ENCODE data around the gene PARK7. TPM values are rescaled to one million over a fixed set of nuclear protein-coding genes. Genes with fewer than 3 reads are reported as not detected.
A peak's percentile ranks its signal among the peaks of the same experiment; 100 is the strongest.

The PARK7 gene
- total RNA-seq, 1 donor from 2014 or later = 514 TPM

DNA sequence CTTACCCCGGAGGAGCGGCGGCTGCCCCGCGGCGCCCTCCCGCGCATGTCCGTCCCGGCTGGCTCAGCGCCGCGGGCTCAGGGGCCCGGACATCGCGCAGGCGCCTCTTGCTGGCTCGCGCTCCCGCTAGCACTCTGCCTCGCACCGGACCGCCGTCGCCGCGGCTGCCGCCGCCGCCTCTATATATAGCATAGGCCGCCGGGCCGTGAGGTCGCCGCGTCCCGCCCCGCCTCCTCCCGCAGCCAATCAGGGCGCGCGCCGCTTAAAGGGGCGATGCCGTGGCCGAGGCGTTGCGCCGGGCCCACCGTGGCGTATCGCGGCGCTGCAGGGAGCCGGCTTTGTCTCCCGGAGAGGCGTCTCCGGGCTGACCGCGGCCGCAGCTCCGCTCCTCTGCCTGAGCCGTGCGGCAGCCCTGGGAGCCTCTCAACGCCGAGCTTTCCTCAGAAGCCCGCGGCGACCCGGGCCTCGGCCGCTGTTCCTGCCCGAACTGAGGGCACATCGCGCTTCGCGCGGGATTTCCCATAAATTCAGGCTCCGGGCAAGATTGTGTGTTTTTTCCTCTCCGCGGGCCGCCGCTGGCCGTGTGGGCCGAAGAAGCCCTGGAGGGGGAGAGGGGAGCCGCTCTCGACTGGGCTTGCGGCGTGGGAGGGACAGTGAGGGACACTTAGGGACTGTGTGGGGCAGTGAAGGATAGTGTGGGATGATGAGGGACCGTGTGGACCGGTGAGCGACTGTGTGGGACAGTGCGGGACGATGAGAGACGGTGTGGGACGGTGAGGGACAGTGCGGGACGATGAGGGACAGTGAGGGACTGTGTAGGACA, 64.9 kb downstream of the PARK7 start, which contains the start of gene ERRFI1:
Gene ERRFI1, minus strand, starts transcription at position 157 of the 823 bp plus-strand sequence. CDS start 10,690 bp downstream, outside the sequence.
- H3K4me3 Mint-ChIP-seq (ENCODE audit: low read depth) = peak within 1 kb of the TSS; percentile 88
- H3K36me3 Mint-ChIP-seq (ENCODE audit: low read depth) = no peaks in the 10 kb centered on the region
- H3K27ac Mint-ChIP-seq = peak within 1 kb of the TSS; percentile 24
- no peaks in the 10 kb centered on the region for H3K9me3 Mint-ChIP-seq
- peaks cover 55% of the 10 kb centered on the region for H3K27me3 Mint-ChIP-seq (ENCODE audit: low read depth)
- H3K4me1 Mint-ChIP-seq (ENCODE audit: low read depth) = peaks cover 11% of the 10 kb centered on the region
- peak; percentile 84 for DNase-seq (ENCODE audit: low spot score)
- intact Hi-C loops (cut with micrococcal nuclease) = loop anchor here (1.0 kb wide), 1 partner anchor 290 kb away; no protein-coding TSS in a partner anchor

GRCh38 chr1:8026976-8027747, 65.7 kb downstream of the PARK7 start:
- no peak overlapping the region for H3K27ac Mint-ChIP-seq
- H3K9me3 Mint-ChIP-seq = no peaks in the 10 kb centered on the region
- peaks cover 11% of the 10 kb centered on the region for H3K4me1 Mint-ChIP-seq (ENCODE audit: low read depth)
- DNase-seq (ENCODE audit: low spot score) = no peak
- intact Hi-C loops (cut with micrococcal nuclease) = loop anchor here (1.0 kb wide), 1 partner anchor 289 kb away; no protein-coding TSS in a partner anchor
- H3K4me3 Mint-ChIP-seq (ENCODE audit: low read depth) = peak overlapping the region; percentile 50
- H3K27me3 Mint-ChIP-seq (ENCODE audit: low read depth) = peaks cover 53% of the 10 kb centered on the region
- H3K36me3 Mint-ChIP-seq (ENCODE audit: low read depth) = no peaks in the 10 kb centered on the region

DNA sequence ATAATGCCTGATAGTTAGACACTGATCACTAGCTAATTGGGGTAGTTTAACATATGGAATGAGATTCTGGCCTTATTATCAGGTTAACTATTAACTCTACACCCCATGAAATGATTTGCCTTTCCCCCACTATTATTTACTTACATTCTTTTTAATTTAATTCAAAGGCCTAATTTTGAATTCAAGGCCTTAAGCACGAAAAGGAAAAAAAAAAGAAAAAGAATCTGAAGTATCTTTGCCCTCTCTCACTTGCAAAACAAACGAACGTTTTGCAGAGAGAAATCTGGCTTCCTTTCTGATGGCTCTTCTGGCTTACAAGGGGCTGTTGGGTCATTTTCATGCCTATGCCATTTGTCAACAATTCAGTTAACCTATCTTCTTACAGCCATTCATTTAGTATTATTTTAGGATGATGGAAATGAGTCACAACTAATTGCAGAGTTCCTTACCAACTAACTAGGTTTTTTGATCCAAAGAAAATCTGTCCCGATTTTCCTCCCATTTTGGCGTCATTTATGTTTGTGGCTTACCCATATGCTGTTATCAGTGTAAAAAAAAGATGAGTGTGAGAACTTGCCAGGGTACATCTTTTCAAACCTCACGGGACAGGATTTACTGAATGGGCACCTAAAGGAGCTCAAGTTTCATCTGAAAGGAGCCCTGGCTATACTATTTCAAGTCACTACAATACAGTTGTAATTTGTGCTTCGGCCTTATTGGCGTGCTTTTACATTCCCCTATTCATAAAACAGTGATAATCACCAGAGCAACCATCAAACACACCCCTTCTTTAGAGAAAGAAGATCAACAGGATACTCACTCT, 66.4 kb downstream of the PARK7 start:
- H3K27me3 Mint-ChIP-seq (ENCODE audit: low read depth) = peaks cover 47% of the 10 kb centered on the region
- intact Hi-C loops (cut with micrococcal nuclease) = no loop called here
- H3K4me1 Mint-ChIP-seq (ENCODE audit: low read depth) = peaks cover 11% of the 10 kb centered on the region
- no peak overlapping the region for H3K4me3 Mint-ChIP-seq (ENCODE audit: low read depth)
- no peak overlapping the region for H3K27ac Mint-ChIP-seq
- H3K9me3 Mint-ChIP-seq = no peaks in the 10 kb centered on the region
- no peak for DNase-seq (ENCODE audit: low spot score)
- H3K36me3 Mint-ChIP-seq (ENCODE audit: low read depth) = no peaks in the 10 kb centered on the region

GRCh38 chr1:8028571-8028910, 67.0 kb downstream of the PARK7 start:
- Mint-ChIP-seq H3K4me3 (ENCODE audit: low read depth) (no peak overlapping the region), H3K27me3 (ENCODE audit: low read depth) (peaks cover 42% of the 10 kb centered on the region), H3K4me1 (ENCODE audit: low read depth) (peaks cover 11% of the 10 kb centered on the region), H3K27ac (no peak overlapping the region), H3K36me3 (ENCODE audit: low read depth) (no peaks in the 10 kb centered on the region), H3K9me3 (no peaks in the 10 kb centered on the region)
- intact Hi-C loops (cut with micrococcal nuclease) = no loop called here
- no peak for DNase-seq (ENCODE audit: low spot score)

DNA sequence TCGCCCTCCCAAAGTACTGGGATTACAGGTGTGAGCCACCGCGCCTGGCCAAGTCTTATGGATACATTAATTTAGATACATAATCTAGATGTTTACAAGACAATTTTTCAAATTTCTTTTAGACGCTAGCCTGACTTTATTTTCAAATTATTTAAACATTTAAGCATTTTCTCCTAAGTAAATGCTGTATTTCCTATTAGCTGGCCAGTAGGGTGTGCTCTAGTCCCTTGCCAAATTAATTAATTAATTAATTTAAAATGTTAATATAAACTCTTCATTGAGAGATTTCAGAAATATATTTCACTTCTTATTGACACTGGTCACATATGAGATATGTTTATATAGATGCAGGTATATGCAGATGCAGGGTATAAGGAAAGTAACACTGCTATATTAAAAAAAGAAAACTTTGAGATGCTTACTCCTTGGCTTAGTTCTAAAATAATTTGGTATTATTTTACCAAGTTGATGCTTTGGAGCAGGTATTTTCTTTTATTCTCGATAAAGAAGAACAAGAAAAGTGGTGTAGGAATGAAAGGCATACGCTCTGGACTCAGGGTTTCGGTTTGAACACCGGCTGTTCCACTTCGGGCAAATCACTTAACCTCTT, 69.8 kb downstream of the PARK7 start:
- peaks cover 5% of the 10 kb centered on the region for H3K4me1 Mint-ChIP-seq (ENCODE audit: low read depth)
- no peak overlapping the region for H3K27ac Mint-ChIP-seq
- H3K36me3 Mint-ChIP-seq (ENCODE audit: low read depth) = no peaks in the 10 kb centered on the region

DNA sequence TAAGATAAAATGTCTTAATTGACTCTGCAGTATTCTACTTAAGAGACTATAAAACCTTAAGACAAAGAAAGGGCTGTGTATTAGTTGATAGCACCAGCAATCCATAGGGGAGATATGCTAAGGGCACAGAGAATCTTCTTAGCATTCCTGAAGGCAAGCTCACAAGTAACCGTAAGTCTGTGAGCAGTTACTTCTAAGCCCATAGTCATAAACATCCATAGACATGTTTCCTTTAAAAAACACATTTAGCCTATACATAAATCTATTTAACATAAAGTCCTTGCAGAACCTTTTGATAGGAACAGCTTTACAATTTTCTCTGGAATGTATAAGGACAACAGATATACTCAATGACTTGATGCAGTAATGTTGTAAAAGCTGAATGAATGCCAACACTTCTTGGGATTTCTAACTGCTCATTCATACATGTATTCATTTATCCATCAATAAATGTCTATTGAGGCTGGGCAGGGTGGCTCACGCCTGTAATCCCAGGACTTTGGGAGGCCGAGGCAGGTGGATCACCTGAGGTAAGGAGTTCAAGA, 70.9 kb downstream of the PARK7 start:
- Mint-ChIP-seq H3K36me3 (ENCODE audit: low read depth) (no peaks in the 10 kb centered on the region), H3K4me1 (ENCODE audit: low read depth) (no peaks in the 10 kb centered on the region), H3K27ac (no peak overlapping the region), H3K4me3 (ENCODE audit: low read depth) (no peak overlapping the region), H3K27me3 (ENCODE audit: low read depth) (peaks cover 13% of the 10 kb centered on the region), H3K9me3 (no peaks in the 10 kb centered on the region)
- intact Hi-C loops (cut with micrococcal nuclease) = no loop called here
- DNase-seq (ENCODE audit: low spot score) = no peak

More for the DNA sequence above, 69.8 kb downstream of the PARK7 start:
- H3K4me3 Mint-ChIP-seq (ENCODE audit: low read depth) = no peak overlapping the region
- intact Hi-C loops (cut with micrococcal nuclease) = no loop called here
- no peak for DNase-seq (ENCODE audit: low spot score)
- peaks cover 23% of the 10 kb centered on the region for H3K27me3 Mint-ChIP-seq (ENCODE audit: low read depth)
- H3K9me3 Mint-ChIP-seq = no peaks in the 10 kb centered on the region

DNA sequence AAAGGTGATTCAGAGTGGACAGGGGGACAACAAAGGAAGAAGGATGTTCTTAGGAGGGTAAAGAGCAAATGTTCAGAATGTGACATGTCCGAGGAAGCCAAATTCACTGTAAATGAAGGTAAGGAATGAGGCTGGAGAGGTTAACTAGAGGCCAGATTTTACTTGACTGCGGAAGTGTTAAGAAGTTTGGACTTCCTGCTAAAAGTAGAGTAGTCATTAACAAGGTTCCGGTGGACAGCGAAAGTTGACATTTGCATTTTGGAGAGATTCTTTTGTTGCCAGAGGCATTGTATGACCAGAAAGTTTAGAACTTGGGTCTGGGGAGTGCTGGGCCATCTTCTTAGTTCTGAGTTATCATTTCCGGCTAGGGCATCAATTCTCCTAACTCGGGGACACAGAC, 71.8 kb downstream of the PARK7 start:
- intact Hi-C loops (cut with micrococcal nuclease) = no loop called here
- Mint-ChIP-seq H3K9me3 (no peaks in the 10 kb centered on the region), H3K4me3 (ENCODE audit: low read depth) (no peak overlapping the region), H3K27ac (no peak overlapping the region), H3K36me3 (ENCODE audit: low read depth) (no peaks in the 10 kb centered on the region), H3K4me1 (ENCODE audit: low read depth) (no peaks in the 10 kb centered on the region), H3K27me3 (ENCODE audit: low read depth) (peaks cover 6% of the 10 kb centered on the region)
- DNase-seq (ENCODE audit: low spot score) = no peak

Other genes starting within 250 kb of the PARK7 start
- 21.6 and 25.2 TPM in 2 replicates for gene VAMP3, start 190.4 kb upstream of the PARK7 start, total RNA-seq
- 3.3 and 4.5 TPM in 2 replicates for gene PER3, start 177.4 kb upstream of the PARK7 start, total RNA-seq
- gene UTS2, start 108.6 kb upstream of the PARK7 start, total RNA-seq = not detected in 2 replicates
- 112 and 115 TPM in 2 replicates for gene TNFRSF9, start 20.9 kb upstream of the PARK7 start, total RNA-seq
- 3.1 and 3.8 TPM in 2 replicates for gene ERRFI1, start 64.6 kb downstream of the PARK7 start, total RNA-seq

Data from activated T-helper 2 cell treated with anti-CD3 and anti-CD28 coated beads, Interferon-gamma antibody, Interleukin-2, Interleukin-4, amounts not matched to agents 10 μg/mL and 5 μg/mL and 100 μg/mL, durations not matched to agents 14 hours and 24 hours and 36 hours (primary cell).